SU-DHL-6 (cell line): Measurements from ENCODE around the gene MOAP1.

Source experiments
- H2AFZ ChIP-seq: fragments of 200-600 bp; sonication (generic); 2 replicates; pipeline ENCODE4 v1.6.1; 2014; ENCODE audit warnings: low read depth, mild to moderate bottlenecking, moderate library complexity, mixed read lengths, antibody characterized with exemption, low read length; ENCODE audit not compliant: severe bottlenecking
- H3F3A ChIP-seq: fragments of 200-600 bp; shearing (Covaris generic); 2 replicates; pipeline ENCODE4 v1.6.0; 2016; ENCODE audit warnings: antibody characterized with exemption, mild to moderate bottlenecking; ENCODE audit not compliant: insufficient read depth
- H3K27ac ChIP-seq: fragments of 200-600 bp; sonication (generic); 2 replicates; pipeline ENCODE4 v1.5.1; 2016; ENCODE audit warnings: low read depth, mild to moderate bottlenecking, low read length, moderate library complexity, mixed read lengths
- H3K27me3 ChIP-seq: fragments of 200-600 bp; sonication (generic), shearing (Covaris generic); 2 replicates; pipeline ENCODE4 v1.6.0; 2014; ENCODE audit warnings: mild to moderate bottlenecking, low read length
- H3K36me3 ChIP-seq: fragments of 200-600 bp; sonication (generic); 2 replicates; pipeline ENCODE4 v1.6.1; 2014; ENCODE audit warnings: mild to moderate bottlenecking, low read length, mixed read lengths
- H3K4me2 ChIP-seq: fragments of 300-600, 200-600 bp; shearing (Covaris generic), sonication (generic); 2 replicates; pipeline ENCODE4 v1.6.0; 2014; ENCODE audit warnings: low read length, low read depth, mild to moderate bottlenecking; ENCODE audit not compliant: poor library complexity, severe bottlenecking
- H3K4me3 ChIP-seq: fragments of 200-600 bp; sonication (generic); 2 replicates; pipeline ENCODE4 v1.5.1; 2014; ENCODE audit warnings: antibody characterized with exemption, low read length, mild to moderate bottlenecking, mixed read lengths; ENCODE audit not compliant: insufficient read depth, poor library complexity, severe bottlenecking
- H3K79me2 ChIP-seq: fragments of 200-600 bp; sonication (generic); 2 replicates; pipeline ENCODE4 v1.6.1; 2014; ENCODE audit warnings: mild to moderate bottlenecking, low read length, moderate library complexity; ENCODE audit not compliant: insufficient read depth
- H3K9ac ChIP-seq: fragments of 200-600 bp; sonication (generic); 2 replicates; pipeline ENCODE4 v1.7.0; 2014; ENCODE audit warnings: mild to moderate bottlenecking, low read length
- H3K9me2 ChIP-seq: fragments of 200-600 bp; sonication (generic); replicated peaks from 2 replicates; pipeline ENCODE4 v1.6.1; 2014; ENCODE audit warnings: low read length; ENCODE audit not compliant: insufficient read depth
- H3K9me3 ChIP-seq: fragments of 200-600 bp; sonication (generic); 2 replicates; pipeline ENCODE4 v1.6.1; 2014; ENCODE audit warnings: low read length, mixed read lengths; ENCODE audit not compliant: insufficient read depth
- H4K20me1 ChIP-seq: fragments of 200-600 bp; sonication (generic); 2 replicates; pipeline ENCODE4 v1.6.1; 2014; ENCODE audit warnings: low read depth, mild to moderate bottlenecking, antibody characterized with exemption, low read length, moderate library complexity, mixed read lengths
- EZH2phosphoT487 ChIP-seq: fragments of 200-600 bp; sonication (generic), shearing (Covaris generic); conservative IDR thresholded peaks from 2 replicates; pipeline ENCODE4 v1.6.1; 2018; ENCODE audit warnings: mild to moderate bottlenecking, antibody characterized with exemption, low read length, moderate library complexity, mixed read lengths
- TF ChIP-seq, protein P1 (sequence below): fragments of 200-600 bp; sonication (generic); IDR thresholded peaks from one replicate; pipeline ENCODE4 v1.5.1; 2017; ENCODE audit warnings: antibody characterized with exemption, mild to moderate bottlenecking, low read length, moderate library complexity; ENCODE audit not compliant: insufficient read depth, poor library complexity, severe bottlenecking

MOAP1 gene

DNA sequence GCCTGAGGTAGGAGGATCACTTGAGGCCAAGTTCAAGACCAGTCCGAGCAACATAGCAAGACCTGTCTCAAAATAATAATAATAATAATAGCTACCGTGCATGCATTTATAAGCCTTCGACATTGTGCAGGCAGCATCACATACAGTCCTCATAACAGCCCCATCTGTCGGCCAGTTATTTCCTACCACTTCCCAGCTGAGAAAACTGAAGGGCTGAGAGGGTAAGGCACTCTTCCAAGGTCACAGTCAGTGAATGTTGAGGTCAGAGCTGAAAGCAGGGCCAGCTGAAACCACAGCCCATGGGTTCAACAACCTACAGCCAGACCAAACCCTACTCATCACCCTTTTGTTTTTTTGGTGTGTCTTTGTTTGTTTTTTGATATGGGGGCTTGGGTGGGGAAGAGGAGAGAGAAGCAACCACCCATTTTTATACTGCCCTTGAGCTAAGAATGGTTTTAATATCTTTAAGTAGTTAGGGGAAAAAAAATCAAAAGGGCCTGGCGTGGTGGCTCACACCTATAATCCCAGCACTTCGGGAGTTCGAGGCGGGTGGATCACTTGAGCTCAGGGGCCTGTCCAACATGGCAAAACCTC, 52.1 kb downstream of the MOAP1 start:
- Histone ChIP-seq H3K4me3 (no peak overlapping the region), H2AFZ (no peak overlapping the region), H3K4me2 (no peak overlapping the region), H3F3A (no peaks in the 10 kb centered on the region), H3K9ac (no peak overlapping the region), H3K79me2 (no peaks in the 10 kb centered on the region), H3K27ac (no peak overlapping the region), H3K27me3 (no peaks in the 10 kb centered on the region), H3K36me3 (no peaks in the 10 kb centered on the region), H4K20me1 (no peaks in the 10 kb centered on the region), H3K9me3 (no peaks in the 10 kb centered on the region), H3K9me2 (no peaks in the 10 kb centered on the region)
- no peak for TF ChIP-seq EZH2phosphoT487
- TF ChIP-seq, protein P1, sequence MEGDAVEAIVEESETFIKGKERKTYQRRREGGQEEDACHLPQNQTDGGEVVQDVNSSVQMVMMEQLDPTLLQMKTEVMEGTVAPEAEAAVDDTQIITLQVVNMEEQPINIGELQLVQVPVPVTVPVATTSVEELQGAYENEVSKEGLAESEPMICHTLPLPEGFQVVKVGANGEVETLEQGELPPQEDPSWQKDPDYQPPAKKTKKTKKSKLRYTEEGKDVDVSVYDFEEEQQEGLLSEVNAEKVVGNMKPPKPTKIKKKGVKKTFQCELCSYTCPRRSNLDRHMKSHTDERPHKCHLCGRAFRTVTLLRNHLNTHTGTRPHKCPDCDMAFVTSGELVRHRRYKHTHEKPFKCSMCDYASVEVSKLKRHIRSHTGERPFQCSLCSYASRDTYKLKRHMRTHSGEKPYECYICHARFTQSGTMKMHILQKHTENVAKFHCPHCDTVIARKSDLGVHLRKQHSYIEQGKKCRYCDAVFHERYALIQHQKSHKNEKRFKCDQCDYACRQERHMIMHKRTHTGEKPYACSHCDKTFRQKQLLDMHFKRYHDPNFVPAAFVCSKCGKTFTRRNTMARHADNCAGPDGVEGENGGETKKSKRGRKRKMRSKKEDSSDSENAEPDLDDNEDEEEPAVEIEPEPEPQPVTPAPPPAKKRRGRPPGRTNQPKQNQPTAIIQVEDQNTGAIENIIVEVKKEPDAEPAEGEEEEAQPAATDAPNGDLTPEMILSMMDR, result peak; percentile 35
